HG03571 (cell line): ENCODE measurements around the gene THSD8.

Source experiments
- ATAC-seq: cut with Tn5 transposase; IDR thresholded peaks from one replicate; pipeline ENCODE4 v1.9.1; 2021; ENCODE audit not compliant: unreplicated experiment

Gene THSD8

DNA sequence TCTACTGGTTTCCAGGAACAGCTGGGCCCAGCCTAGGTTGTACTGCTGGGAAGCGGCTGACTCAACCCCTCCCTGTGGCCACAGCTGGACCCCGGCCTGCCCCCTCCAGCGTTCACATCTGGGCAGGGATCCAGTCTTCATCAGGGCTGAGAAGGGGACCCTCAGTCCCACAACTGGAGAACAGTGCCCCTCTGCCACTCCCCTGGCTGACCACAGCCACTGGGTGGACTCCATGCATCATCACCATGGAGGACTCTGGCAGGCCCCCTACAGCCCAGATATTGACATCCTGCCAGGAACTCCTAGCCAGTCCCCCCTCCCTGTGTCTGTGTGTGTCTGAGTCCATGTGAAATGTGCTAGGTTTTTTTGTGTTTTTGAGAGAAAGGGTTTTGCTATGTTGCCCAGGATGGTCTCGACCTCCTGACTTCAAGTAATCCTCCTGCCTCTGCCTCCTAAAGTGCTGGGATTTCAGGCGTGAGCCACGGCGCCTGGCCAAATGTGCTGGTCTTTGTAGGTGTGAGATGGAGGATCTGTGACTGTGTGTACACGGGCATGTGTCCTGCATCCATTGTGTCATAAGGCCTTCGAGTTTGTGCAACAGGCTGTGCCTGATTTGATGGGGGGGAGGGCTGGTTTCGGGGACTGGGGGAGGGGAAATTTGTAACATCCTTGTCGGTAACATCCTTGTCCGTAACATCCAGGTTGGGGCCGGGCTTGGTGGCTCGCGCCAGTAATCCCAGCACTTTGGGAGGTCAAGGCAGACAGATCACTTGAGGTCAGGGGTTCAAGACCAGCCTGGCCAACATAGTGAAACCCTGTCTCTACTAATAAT, 22.5 kb upstream of the THSD8 start:
- ATAC-seq, result no peak

DNA sequence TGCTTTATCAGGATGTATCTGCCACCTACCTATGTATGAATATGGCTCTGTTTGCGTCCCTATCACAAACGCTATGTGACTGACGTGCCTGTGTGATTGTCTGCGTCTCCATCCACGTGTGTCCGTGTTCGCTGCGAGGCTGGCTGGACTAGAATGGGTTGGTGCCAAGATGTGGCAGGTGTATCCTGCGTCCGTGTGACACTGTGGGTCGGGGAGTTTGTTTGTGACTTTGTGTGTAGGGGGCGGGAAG, 19.8 kb upstream of the THSD8 start:
- ATAC-seq, result no peak

DNA sequence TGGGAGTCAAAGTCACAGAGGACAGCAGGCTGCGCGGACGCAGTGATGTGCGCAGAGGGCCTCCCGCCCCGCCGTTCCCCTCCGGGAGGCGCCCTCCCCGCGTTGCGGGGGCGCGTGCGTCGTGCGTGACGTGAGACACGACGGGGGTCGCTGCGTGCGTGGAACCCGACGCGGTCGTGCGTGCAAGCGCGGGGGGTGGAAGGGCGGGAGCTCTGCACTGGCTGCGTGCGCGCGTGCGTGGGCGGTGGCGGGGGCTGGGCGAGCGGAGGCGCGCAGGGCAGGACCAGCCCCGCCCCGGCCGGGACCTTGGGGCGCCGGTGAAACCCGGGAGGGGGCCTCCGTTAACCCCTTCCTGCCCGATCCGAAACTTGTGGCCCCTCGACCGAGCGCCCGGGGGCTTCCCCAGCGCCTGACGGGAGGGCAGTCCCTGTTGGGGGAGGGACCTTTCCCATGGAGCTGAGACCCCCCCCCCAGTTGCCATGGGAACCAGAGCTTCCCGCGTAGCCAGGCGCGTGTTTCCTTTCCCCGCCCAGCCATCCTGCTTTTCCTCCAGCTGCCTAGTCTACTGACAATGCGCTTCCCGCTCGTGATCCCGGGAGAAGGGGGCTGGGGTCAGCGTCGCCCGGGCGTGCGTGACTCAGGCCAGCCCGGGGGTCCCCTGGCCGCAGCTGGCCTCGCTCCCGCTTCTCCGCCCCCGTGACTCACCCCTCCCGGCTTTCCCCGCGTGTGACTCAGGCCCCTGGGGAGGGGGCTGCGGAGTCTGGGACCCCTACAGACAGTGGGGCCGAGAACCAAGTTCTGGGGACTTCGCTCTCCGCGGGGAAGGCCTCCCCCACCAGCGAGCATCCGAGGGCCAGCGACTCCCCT, 19.2 kb upstream of the THSD8 start:
- peak; percentile 21 for ATAC-seq

DNA sequence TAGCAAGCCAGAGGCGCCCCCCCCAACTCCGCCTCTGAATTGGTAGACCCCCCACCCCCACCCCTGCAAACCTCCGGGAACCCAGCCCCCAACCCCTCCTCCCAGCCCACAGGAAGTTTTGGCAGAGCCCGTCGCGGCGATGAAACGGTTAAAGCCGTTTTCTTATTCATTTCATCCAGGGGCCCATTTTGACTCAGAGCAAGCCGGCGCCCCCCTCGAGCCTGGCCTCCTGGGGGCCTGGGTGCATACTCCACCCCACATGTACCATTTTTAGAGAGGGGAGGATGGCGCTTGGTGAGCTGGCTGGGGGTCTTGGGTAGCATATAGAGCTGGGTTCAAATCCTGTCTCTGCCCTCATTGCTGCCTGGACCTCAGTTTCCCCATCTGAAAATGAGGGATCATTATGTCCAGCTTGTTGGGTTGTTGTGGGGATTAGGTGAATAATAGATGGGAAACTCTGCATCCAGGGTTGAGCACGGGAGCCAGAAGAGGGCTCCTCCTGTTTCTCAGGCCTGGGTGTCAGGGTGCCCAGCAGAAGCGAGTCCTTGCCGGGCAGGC, 18.5 kb upstream of the THSD8 start:
- ATAC-seq, result no peak

DNA sequence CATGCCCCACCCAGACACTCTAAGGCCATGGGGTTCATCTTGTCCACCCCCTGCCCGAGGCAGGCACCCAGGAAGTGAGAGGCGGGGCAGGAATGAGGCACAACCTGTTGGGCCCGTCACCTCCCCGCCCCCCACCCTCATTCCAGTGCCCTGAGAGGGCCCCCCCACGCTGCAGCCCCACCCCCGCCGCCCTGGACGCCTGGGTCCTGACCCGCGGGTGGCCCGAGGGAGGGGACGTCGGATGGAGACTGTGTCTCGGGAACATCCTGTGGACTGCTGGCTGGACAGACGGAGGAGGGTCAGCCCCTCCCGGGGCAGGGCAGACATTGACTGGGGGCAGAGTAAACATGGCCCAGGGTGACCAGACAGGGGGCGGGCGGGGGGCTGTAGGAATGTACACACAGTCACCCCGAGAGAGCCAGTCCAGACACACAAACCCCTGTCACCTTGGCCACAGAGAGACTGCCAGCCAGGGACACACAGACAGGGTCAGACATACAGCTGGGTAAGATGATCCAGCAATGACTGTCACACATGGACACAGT, 17.9 kb upstream of the THSD8 start:
- no peak for ATAC-seq

DNA sequence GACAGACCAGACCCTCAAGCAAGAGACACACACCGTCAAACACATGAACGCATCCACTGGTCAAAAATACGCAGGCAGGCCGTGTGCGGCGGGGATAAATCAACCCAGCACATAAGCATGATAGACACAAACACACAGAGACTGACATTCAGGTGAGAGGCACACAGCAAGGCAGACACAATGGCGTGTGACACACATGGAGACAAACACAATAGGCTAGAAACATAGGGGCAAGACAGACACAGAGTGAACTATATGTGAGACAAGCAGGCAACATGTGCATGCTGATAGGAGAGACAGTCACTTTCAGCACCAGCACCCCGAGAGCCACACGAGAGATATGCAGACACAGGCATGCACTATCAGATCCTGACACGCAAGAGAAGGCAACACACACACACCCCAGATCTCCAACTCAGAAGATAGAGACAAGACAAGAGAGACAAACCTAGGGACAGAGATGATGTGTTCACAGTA, 17.4 kb upstream of the THSD8 start:
- no peak for ATAC-seq

DNA sequence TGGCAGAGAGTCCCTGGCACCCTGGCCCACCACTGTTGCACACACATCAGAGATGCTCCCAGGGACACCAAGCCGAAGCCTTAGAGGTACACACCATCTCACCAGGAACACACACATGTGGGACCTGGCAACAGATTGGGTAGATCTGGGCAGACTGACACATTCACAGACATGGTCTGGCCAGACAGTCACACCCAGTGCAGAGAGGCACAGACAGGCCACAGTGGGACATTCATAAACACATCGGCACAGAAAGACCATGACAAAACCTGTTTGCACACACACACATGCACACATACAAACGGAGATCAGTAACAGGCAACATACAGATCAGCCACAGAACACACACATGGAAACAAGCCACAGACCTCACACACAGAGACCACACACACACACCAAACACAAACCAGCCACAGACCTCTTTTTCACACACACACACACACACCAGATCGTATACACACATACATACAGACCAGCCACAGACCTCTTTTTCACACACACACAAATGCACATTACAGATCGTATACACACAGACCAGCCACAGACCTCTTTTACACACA, 16.9 kb upstream of the THSD8 start:
- ATAC-seq, result no peak

DNA sequence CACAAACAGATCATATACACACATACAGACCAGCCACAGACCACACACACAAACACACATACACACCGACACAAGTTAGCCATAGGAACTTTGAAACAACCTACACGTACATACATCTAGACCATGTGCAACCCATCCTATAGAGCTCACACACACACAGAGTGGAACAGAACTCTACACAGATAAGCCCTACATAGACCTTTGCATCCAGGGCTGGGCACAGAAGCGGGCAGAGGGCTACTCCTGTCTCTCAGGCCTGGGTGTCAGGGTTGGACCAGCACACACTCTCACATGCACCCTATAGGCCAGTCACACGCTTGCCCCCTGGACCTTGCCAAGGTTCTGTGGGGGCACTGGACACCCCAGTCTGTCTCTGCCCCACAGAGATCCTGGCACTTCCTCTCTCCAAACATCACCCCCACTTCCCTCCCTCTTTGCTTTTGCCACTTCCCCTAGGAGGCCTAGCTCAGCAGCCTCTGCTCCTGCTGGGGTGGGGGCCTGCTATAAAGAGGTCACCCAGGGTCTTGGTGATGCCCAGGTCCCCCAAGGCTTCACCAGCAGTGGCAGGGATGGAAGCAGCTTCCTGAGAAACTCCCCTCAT, 16.3 kb upstream of the THSD8 start:
- no peak for ATAC-seq

DNA sequence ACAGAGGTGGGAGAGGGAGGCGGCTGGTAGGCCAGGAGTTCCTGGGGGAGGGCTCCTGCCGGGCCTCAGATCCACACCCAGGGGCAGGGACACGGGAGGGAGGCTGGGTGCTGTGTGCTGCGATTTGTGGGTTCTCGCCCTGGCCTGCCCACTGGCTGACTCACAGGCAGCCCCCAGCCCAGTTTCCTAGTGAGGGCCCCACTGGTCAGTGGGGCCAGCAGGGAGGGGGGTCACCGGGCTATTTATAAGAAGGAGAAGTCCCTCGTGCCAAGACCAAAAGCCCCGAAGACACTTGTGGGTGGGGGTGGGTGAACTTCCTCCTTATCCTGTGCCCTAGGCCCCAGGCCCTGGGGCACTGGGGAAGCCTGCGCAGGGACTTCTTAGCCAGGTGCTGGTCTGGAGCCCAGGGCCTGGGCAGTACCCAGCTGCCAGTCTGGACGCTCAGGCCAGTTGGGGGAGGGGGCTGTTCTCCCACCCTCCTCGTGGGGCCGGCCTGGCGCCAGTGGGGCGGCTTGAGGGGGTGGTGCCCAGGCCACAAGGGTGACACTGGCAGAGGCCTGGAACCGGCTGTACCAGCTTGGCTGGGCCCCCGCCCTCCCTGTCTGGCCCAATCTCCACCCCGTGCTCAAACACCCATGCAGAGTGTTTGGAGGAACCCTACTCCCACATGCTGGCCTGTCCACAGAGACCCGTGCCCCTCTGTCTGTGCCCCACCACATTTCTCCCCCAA, 15.6 kb upstream of the THSD8 start:
- no peak for ATAC-seq

DNA sequence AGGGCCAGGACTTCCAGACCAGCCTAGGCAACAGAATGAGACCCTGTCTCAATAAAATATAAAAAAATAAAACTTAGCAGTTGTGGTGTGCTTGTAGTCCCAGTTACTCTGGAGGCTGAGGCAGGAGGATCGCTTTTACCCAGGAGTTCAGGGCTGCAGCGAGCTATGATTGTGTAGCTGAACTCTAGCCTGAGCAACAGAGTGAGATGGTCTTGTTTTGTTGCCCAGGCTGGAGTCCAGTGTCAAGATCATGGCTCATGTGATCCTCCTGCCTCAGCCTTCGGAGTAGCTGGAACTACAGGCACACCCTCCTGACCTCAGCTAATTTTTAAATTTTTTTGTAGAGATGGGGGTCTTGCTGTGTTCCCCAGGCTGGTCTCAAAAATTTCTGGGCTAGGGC, 14.9 kb upstream of the THSD8 start:
- no peak for ATAC-seq

DNA sequence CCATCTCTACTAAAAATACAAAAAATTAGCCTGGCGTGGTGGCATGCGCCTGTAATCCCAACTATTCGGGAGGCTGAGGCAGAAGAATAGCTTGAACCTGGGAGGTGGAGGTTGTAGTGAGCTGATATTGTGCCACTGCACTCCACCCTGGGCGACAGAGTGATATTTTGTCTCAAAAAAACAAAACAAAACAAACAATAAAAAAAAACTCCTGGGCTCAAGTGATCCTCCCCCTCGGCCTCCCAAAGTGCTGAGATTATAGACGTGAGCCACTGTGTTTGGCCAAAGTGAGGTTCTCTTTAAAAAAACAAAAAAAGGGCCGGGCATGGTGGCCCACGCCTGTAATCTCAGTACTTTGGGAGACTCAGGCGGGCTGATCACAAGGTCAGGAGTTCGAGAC, 14.4 kb upstream of the THSD8 start:
- ATAC-seq, result no peak

DNA sequence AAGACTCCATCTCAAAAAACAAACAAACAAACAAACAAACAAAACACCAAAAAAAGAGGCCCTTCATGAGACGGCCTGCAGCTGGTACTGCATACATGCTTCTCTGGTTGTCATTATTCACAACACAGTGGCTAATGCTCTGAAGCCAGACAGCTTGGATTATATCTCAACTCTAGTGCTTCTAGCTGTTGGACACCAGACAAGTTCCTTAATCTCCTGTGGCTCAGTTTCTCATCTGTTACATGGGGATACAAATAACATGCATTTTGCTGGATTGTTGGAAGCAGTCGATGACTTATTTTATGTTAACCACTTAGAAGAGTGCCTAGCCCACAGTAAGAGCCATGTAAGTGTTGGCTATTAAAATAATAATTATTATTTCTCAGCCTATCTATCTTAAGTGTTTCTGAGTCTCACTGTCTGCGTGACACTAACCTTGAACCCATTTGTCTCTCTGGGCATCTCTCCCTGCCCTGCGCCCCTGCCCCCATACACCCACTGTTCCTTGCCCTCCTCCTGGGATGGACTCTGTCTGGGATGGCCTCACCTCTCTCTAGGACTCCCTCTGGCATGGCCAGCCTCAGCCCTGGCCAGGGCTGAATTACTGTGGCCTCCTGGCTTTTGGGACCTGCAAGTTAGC, 13.7 kb upstream of the THSD8 start:
- no peak for ATAC-seq

DNA sequence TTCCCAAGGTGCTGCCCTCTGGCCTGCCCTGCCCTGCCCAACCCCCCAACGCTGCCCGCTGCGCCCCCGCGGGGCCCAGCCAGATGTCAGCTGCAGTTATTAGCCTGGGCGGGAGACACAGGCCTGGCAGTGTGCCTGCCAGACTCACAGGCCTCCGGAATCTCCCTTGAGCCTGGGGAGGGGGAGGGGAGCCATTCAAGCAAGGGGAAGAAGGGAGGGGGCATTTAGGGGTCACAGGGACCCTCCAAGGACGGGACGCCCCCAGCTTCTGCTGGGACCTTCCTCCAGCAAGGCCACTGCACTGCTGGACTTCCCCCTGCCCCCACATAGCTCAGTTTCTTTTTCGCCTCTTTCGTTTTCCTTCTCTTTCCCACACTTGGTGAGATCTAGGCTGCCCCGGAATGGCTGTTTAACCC, 13.2 kb upstream of the THSD8 start:
- ATAC-seq, result no peak

DNA sequence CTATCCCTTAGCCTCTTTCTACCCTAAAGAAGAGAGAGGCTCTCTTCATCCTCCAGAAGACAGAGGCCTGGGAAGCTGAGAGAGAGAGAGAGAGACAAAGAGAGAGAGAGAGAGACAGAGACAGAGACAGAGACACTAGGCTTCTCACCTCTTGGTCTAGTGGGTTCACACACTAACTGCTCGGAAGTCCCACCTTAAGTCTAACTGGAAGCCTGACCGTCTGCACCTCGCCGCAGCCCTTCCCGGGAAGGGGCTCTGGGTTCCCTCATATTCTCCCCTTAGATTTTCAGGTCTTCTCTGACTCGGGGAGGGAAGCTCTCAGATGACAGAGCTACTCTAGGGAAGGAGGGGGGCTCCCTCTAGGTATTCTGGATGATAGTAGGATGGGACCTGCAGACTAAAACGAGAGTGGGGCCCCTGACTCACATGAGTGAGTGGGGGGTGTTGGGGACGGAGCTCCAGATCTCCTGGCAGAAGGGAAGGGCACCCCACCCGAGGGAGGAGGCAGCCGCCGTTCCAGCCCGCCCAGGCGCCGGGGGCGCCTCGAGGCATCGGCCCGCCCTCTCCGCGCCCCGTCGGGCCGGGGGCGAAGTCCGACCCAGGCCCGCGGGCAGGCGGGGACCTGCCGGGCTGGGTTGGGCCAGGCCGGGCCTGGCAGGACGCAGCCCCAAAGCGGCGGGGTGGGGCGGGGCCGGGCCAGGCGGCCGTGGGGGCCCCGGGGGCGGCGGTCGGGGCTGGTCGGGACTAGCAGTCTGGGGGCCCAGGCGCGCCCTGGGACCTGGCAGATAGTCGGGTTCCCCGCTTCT, 12.6 kb upstream of the THSD8 start:
- no peak for ATAC-seq

DNA sequence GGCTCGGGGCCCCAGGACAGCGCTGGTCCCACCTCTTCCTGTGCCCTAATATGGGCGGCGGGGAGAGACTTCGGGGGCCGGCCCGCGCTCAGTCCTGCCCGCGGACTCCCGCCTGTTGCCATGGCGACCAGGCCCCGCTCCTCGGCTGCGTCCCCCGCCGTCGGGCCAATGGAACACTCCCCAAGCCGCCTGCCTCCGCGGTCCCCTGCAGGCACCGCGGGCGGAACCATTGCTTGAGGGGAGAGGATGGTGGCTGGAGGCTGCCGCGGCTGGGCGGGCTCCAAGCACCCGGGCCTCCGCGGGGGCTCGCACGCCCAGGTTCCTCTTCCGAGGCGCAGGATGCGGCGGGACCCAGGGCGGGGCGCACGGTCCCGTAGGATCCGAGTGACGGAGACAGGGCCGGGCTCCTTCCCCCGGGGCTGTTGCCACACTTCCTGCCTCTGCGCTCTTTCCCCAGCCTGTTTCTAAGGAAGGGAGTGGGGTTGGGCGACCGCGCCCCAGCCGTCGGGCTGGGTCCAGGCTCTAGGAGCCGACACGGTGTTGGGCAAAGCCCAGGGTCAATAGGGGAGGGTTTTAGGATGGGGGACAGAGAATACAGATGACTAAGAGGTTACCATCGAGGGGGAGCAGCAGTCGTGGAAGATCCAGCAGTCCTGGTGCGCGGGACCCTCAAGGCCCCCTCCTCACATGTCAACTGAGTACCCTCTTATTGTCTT, 11.8 kb upstream of the THSD8 start:
- peak; percentile 31 for ATAC-seq

DNA sequence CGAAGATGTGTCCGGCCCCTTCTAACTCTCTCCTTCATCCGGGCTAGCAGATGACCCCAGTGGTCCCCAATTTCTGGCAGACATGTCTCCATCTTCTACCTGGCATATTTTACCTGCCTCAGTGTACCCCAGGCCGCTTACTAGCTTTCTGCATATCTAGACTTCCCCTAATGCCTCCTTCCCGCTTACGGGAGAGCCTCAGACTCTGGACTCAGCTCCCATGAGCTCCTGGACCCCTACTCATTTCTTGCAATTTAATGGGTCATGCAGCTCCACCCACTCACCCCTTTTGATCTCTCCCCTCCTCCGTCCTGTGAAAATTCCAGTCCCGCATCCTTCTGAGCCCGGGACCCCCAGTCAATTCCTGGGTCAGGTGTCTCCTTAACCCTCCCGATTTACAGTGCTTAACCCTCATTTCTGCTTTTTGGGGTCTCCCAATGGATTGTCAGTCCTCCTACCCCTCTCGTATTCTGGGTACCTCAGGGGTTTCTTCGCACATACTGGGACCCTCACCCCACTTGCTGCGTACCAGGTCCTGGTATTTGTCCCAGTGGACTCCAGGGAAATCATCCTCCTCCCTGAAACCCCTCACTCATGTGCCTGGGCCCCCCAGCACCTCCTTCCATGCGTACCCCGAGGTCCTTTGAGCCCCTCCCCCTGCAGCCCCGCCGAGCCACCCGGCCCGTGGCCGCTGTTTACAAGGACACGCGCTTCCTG, 11.1 kb upstream of the THSD8 start:
- no peak for ATAC-seq

DNA sequence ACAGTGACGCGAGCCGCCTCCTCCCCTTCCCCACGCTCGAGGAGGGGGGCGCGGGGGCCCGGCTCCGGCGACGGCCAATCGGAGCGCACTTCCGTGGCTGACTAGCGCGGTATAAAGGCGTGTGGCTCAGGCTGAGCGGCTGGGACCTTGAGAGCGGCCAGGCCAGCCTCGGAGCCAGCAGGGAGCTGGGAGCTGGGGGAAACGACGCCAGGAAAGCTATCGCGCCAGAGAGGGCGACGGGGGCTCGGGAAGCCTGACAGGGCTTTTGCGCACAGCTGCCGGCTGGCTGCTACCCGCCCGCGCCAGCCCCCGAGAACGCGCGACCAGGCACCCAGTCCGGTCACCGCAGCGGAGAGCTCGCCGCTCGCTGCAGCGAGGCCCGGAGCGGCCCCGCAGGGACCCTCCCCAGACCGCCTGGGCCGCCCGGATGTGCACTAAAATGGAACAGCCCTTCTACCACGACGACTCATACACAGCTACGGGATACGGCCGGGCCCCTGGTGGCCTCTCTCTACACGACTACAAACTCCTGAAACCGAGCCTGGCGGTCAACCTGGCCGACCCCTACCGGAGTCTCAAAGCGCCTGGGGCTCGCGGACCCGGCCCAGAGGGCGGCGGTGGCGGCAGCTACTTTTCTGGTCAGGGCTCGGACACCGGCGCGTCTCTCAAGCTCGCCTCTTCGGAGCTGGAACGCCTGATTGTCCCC, 10.4 kb upstream of the THSD8 start, which contains the start of gene JUNB:
JUNB (plus strand) TSS at position 142 of the 706 bp plus-strand sequence; CDS start at position 428, 286 bp downstream.
- ATAC-seq, result no peak
